Mucosa of descending colon (tissue), 3 donors: ENCODE data around the gene PRDX1. TPM values are rescaled to one million over a fixed set of nuclear protein-coding genes. Genes with fewer than 3 reads are reported as not detected.
"Not testable (repeated sequence)": the region's sequence is repeated elsewhere in the genome, so short reads cannot be mapped to it uniquely, and the experiment has no call there.

ENCODE experiments used
- ATAC-seq: fragments of 200-7000 bp; cut with Tn5 transposase; one replicate; pipeline ENCODE4 v1.9.1; 2020; ENCODE audit warnings: mild to moderate bottlenecking, moderate library complexity
- DNase-seq, 3 donors: peaks; one replicate each; pipeline ENCODE4 v3.0.0-alpha.2; 2020
- H3K36me3 ChIP-seq: fragments of 200-600 bp; one replicate; pipeline ENCODE4 v1.8.0; 2021; ENCODE audit warnings: low read depth, mild to moderate bottlenecking
- H3K4me1 ChIP-seq: fragments of 200-600 bp; one replicate; pipeline ENCODE4 v1.8.0; 2021; ENCODE audit warnings: low read depth, mild to moderate bottlenecking
- H3K4me3 ChIP-seq: fragments of 200-600 bp; one replicate; pipeline ENCODE4 v1.8.0; 2021; ENCODE audit warnings: mild to moderate bottlenecking
- H3K9me3 ChIP-seq: fragments of 200-600 bp; one replicate; pipeline ENCODE4 v1.8.0; 2021; ENCODE audit warnings: mild to moderate bottlenecking
- CTCF ChIP-seq: fragments of 200-600 bp; IDR thresholded peaks from one replicate; pipeline ENCODE4 v1.8.0; 2022; ENCODE audit warnings: antibody characterized with exemption, mild to moderate bottlenecking
- intact Hi-C, 2 donors: fragments of 100-400 bp; cut with DNase I in 1 of 2; cut with micrococcal nuclease in 1 of 2; formaldehyde crosslinking; loops; one replicate each; pipeline versions ENCODE4 v1.11.0 to v1.11.1; 2022; cut with DNase I, micrococcal nuclease
- total RNA-seq, 3 donors: library from RNA; stranded (reverse); fragmentation: NEBNext Ultra II Directional in 2 of 3; extraction: Animal tissue kit (Norgen Biotek cat#: 25700) in 2 of 3; gene quantifications; one replicate each; pipeline versions ENCODE4 v1.2.1 to v1.2.4, GENCODE V29; 2021 to 2023
- donor health status: DM: no; HTN: no; CAD: no; lungs with moderate emphysema.
- donor health status: DM: no; HTN: no; CAD: no.
- donor health status: DM: no; HTN: yes; CAD: no.

PRDX1 gene
- total RNA-seq, 3 donors from 2014 or later: 248 to 306 (median 295) TPM

- H3K9me3 ChIP-seq: no peaks in the 10 kb centered on the region
- no peaks in the 10 kb centered on the region for H3K36me3 ChIP-seq
- no peak overlapping the region for H3K4me3 ChIP-seq
- no peak for DNase-seq
- no peak for ATAC-seq
- peaks cover 18% of the 10 kb centered on the region for H3K4me1 ChIP-seq
- intact Hi-C loops: no loop called here
- no peak for TF ChIP-seq CTCF
These were observed 32.9 kb downstream of the PRDX1 start for GRCh38 chr1:45488666-45489377.

GRCh38 chr1:45485949-45486348 lies 35.7 kb downstream of the PRDX1 start:
- Histone ChIP-seq H3K4me3 (no peak overlapping the region), H3K36me3 (no peaks in the 10 kb centered on the region), H3K9me3 (no peaks in the 10 kb centered on the region), H3K4me1 (peaks cover 10% of the 10 kb centered on the region)
- intact Hi-C loops: no loop called here
- ATAC-seq: no peak
- DNase-seq: no peak
- no peak for TF ChIP-seq CTCF

DNA sequence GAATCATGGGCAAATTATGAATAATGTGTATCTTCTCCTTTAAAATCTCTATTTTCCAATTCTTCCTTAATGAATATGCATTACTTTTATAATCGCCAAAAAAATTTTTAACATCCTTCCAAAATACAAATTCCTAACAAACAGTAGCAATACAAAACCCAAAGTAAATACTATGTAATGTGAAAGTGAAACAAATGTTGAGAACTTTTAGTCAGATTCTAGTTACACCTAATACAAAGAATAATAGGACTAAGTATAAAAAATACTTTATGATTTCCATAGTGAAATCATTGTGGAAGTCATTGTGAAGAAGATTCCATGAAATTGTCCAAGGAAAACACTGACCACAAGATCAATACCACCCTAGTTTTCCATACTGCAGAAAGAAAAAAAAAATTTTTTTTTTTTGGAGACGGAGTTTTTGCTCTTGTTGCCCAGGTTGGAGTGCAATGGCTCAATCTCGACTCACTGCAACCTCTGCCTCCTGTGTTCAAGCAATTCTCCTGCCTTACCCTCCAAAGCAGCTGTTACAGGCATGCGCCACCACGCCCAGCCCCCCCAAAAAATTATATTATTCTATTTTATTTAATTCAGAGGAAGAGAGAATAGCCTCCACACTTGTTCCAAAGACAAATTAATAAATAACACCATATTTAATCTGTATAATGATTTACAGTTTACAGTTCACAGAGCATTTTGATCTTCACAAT lies 42.5 kb downstream of the PRDX1 start:
- intact Hi-C loops: no loop called here
- TF ChIP-seq CTCF: no peak
- H3K36me3 ChIP-seq: no peaks in the 10 kb centered on the region
- no peak for DNase-seq
- H3K9me3 ChIP-seq: no peaks in the 10 kb centered on the region
- ATAC-seq: no peak
- no peaks in the 10 kb centered on the region for H3K4me1 ChIP-seq
- no peak overlapping the region for H3K4me3 ChIP-seq

GRCh38 chr1:45478121-45478814 lies 43.4 kb downstream of the PRDX1 start:
- no peak for DNase-seq
- no peaks in the 10 kb centered on the region for H3K4me1 ChIP-seq

GRCh38 chr1:45477646-45478045 lies 44.0 kb downstream of the PRDX1 start:
- Histone ChIP-seq H3K36me3 (no peaks in the 10 kb centered on the region), H3K4me3 (no peak overlapping the region), H3K4me1 (no peaks in the 10 kb centered on the region), H3K9me3 (no peaks in the 10 kb centered on the region)
- intact Hi-C loops: no loop called here
- ATAC-seq: no peak
- no peak for DNase-seq
- no peak for TF ChIP-seq CTCF

More at GRCh38 chr1:45478121-45478814, 43.4 kb downstream of the PRDX1 start:
- ATAC-seq: no peak
- H3K4me3 ChIP-seq: no peak overlapping the region
- TF ChIP-seq CTCF: no peak
- intact Hi-C loops: no loop called here
- H3K36me3 ChIP-seq: no peaks in the 10 kb centered on the region
- H3K9me3 ChIP-seq: no peaks in the 10 kb centered on the region

- DNase-seq, intact Hi-C loops, ATAC-seq, H3K4me1 ChIP-seq, H3K36me3 ChIP-seq, H3K4me3 ChIP-seq, H3K9me3 ChIP-seq: not testable (repeated sequence)
These were observed 47.5 kb downstream of the PRDX1 start for GRCh38 chr1:45474194-45474593.
